Measurements from ENCODE around the gene ZNF292. TPM values are rescaled to one million over a fixed set of nuclear protein-coding genes. Genes with fewer than 3 reads are reported as not detected.

ZNF292 gene
- total RNA-seq, 2 donors from 2014 or later = 19.0 to 19.7 TPM

GRCh38 chr6:87251725-87252124 is 96.4 kb downstream of the ZNF292 start:
- TF ChIP-seq CTCF (IDR thresholded peaks at IDR 0.05) = no peak
- Histone ChIP-seq H3K9me3 (no peaks in the 10 kb centered on the region), H3K27me3 (no peaks in the 10 kb centered on the region), H3K4me3 (no peak overlapping the region), H3K36me3 (peaks cover 51% of the 10 kb centered on the region), H3K27ac (no peak overlapping the region), H3K4me1 (no peaks in the 10 kb centered on the region)
- DNase-seq (ENCODE audit: low spot score) = no peak

- Histone ChIP-seq H3K4me1 (no peaks in the 10 kb centered on the region), H3K4me3 (no peak overlapping the region), H3K36me3 (peaks cover 26% of the 10 kb centered on the region), H3K27ac (no peak overlapping the region), H3K27me3 (no peaks in the 10 kb centered on the region), H3K9me3 (no peaks in the 10 kb centered on the region)
- no peak for DNase-seq (ENCODE audit: low spot score)
- TF ChIP-seq CTCF (IDR thresholded peaks at IDR 0.05) = no peak
These were observed 101.7 kb downstream of the ZNF292 start for GRCh38 chr6:87257046-87257445.

GRCh38 chr6:87257565-87257964 is 102.2 kb downstream of the ZNF292 start:
- Histone ChIP-seq H3K4me1 (no peaks in the 10 kb centered on the region), H3K4me3 (no peak overlapping the region), H3K9me3 (no peaks in the 10 kb centered on the region), H3K27me3 (no peaks in the 10 kb centered on the region), H3K27ac (no peak overlapping the region), H3K36me3 (peaks cover 22% of the 10 kb centered on the region)
- TF ChIP-seq CTCF (IDR thresholded peaks at IDR 0.05) = no peak
- no peak for DNase-seq (ENCODE audit: low spot score)

GRCh38 chr6:87257975-87258374 is 102.6 kb downstream of the ZNF292 start:
- H3K4me3 ChIP-seq = no peak overlapping the region
- H3K27ac ChIP-seq = no peak overlapping the region
- no peak for TF ChIP-seq CTCF (IDR thresholded peaks at IDR 0.05)
- H3K9me3 ChIP-seq = no peaks in the 10 kb centered on the region
- no peaks in the 10 kb centered on the region for H3K27me3 ChIP-seq
- peaks cover 22% of the 10 kb centered on the region for H3K36me3 ChIP-seq
- no peak for DNase-seq (ENCODE audit: low spot score)
- no peaks in the 10 kb centered on the region for H3K4me1 ChIP-seq

GRCh38 chr6:87259791-87260190 is 104.4 kb downstream of the ZNF292 start:
- no peaks in the 10 kb centered on the region for H3K27me3 ChIP-seq
- peaks cover 18% of the 10 kb centered on the region for H3K36me3 ChIP-seq
- no peaks in the 10 kb centered on the region for H3K4me1 ChIP-seq
- DNase-seq (ENCODE audit: low spot score) = no peak
- H3K9me3 ChIP-seq = no peaks in the 10 kb centered on the region
- no peak overlapping the region for H3K27ac ChIP-seq
- TF ChIP-seq CTCF (IDR thresholded peaks at IDR 0.05) = no peak
- no peak overlapping the region for H3K4me3 ChIP-seq

- no peaks in the 10 kb centered on the region for H3K27me3 ChIP-seq
- H3K36me3 ChIP-seq = peaks cover under 1% of the 10 kb centered on the region
- TF ChIP-seq CTCF (IDR thresholded peaks at IDR 0.05) = no peak
- no peak overlapping the region for H3K27ac ChIP-seq
- H3K4me3 ChIP-seq = no peak overlapping the region
- no peaks in the 10 kb centered on the region for H3K4me1 ChIP-seq
- no peak for DNase-seq (ENCODE audit: low spot score)
- H3K9me3 ChIP-seq = no peaks in the 10 kb centered on the region
These were observed 106.2 kb downstream of the ZNF292 start for GRCh38 chr6:87261534-87261933.
